HepG2 (cell line): ENCODE results near the gene SMAD6. TPM values are rescaled to one million over a fixed set of nuclear protein-coding genes. Genes with fewer than 3 reads are reported as not detected.

Source experiments
- CBFB ChIP-seq: sonication (generic); formaldehyde crosslinking; IDR thresholded peaks from 2 replicates; pipeline ENCODE4 v1.4.0; 2020; ENCODE audit warnings: missing genetic modification reagents
- CEBPZ ChIP-seq: IDR thresholded peaks from 2 replicates; pipeline ENCODE4 v1.6.1; 2012; ENCODE audit warnings: low read length, improper control_type of control experiment
- GRHL1 ChIP-seq: sonication (generic); formaldehyde crosslinking; conservative IDR thresholded peaks from 2 replicates; pipeline ENCODE4 v1.8.0; 2022; ENCODE audit warnings: missing genetic modification reagents
- ISL2 ChIP-seq: sonication (generic); formaldehyde crosslinking; IDR thresholded peaks from 2 replicates; pipeline ENCODE4 v1.5.0; 2020; ENCODE audit warnings: missing genetic modification reagents
- JARID2 ChIP-seq: sonication (generic); formaldehyde crosslinking; IDR thresholded peaks from 2 replicates; pipeline ENCODE4 v1.8.1; 2023; ENCODE audit warnings: missing genetic modification reagents, inconsistent platforms; ENCODE audit not compliant: insufficient replicate concordance
- PHF20 ChIP-seq: sonication (generic); formaldehyde crosslinking; IDR thresholded peaks from 2 replicates; pipeline ENCODE4 v1.5.0; 2020; ENCODE audit warnings: mild to moderate bottlenecking, missing genetic modification reagents
- PRPF4 ChIP-seq: fragments of 200-400 bp; formaldehyde crosslinking; IDR thresholded peaks from 2 replicates; pipeline ENCODE4 v1.6.1; 2016; ENCODE audit warnings: low read length, low read depth; ENCODE audit not compliant: poor library complexity, severe bottlenecking
- SETDB1 ChIP-seq: sonication (generic); formaldehyde crosslinking; IDR thresholded peaks from 2 replicates; pipeline ENCODE4 v1.5.1; 2020; ENCODE audit warnings: missing genetic modification reagents, mild to moderate bottlenecking, borderline replicate concordance
- TGIF2 ChIP-seq: IDR thresholded peaks from 2 replicates; pipeline ENCODE4 v1.6.1; 2016; ENCODE audit warnings: control low read depth, missing compliant biosample characterization
- THAP11 ChIP-seq: IDR thresholded peaks from 2 replicates; pipeline ENCODE4 v1.6.1; 2016; ENCODE audit warnings: missing biosample characterization, missing genetic modification reagents
- YEATS4 ChIP-seq: sonication (generic); formaldehyde crosslinking; IDR thresholded peaks from 2 replicates; pipeline ENCODE4 v1.4.0; 2020; ENCODE audit warnings: missing genetic modification reagents, borderline replicate concordance
- ZC3H4 ChIP-seq: sonication (generic); formaldehyde crosslinking; IDR thresholded peaks from 2 replicates; pipeline ENCODE4 v1.4.0; 2020; ENCODE audit warnings: missing genetic modification reagents, borderline replicate concordance
- ZNF350 ChIP-seq: sonication (generic); formaldehyde crosslinking; IDR thresholded peaks from 2 replicates; pipeline ENCODE4 v1.4.0; 2020; ENCODE audit warnings: mild to moderate bottlenecking, low read depth, missing genetic modification reagents, borderline replicate concordance
- ZUFSP ChIP-seq: sonication (generic); formaldehyde crosslinking; IDR thresholded peaks from 2 replicates; pipeline ENCODE4 v1.9.0; 2021; ENCODE audit warnings: missing genetic modification reagents, mild to moderate bottlenecking, borderline replicate concordance
- polyA plus RNA-seq, 8 experiments: library from polyadenylated mRNA; depleted of rRNA in 3 of 8; stranded (reverse) in 7 of 8; unstranded in 1 of 8; fragments of >200 nt; fragmentation: Illumina TruSeq in 4 of 8; extraction: Trizol in 4 of 8; gene quantifications; 2 replicates each; pipeline versions ENCODE4 v1.2.1 to v1.2.3, GENCODE V29; 2011 to 2016; ENCODE audit warnings: low read depth in 4 of 8, missing spikeins in 1 of 8, mixed read lengths in 1 of 8; ENCODE audit not compliant: insufficient read depth in 1 of 8
- total RNA-seq, 5 experiments: library from RNA; depleted of rRNA; stranded (reverse); fragments of >200 nt; fragmentation: Illumina TruSeq; extraction: Trizol; gene quantifications; 2 replicates each; pipeline ENCODE4 v1.2.3, GENCODE V29; 2016; ENCODE audit warnings: low read depth in 1 of 5
- TF ChIP-seq, protein P1 (sequence below): sonication (generic); formaldehyde crosslinking; IDR thresholded peaks from 2 replicates; pipeline ENCODE4 v1.8.0; 2023; ENCODE audit warnings: mild to moderate bottlenecking, missing genetic modification reagents
- TF ChIP-seq, protein P2 (sequence below): sonication (generic); formaldehyde crosslinking; IDR thresholded peaks from 2 replicates; pipeline ENCODE4 v1.5.0; 2020; ENCODE audit warnings: mild to moderate bottlenecking, low read depth, missing genetic modification reagents, borderline replicate concordance
- TF ChIP-seq, protein P3 (sequence below): sonication (generic); formaldehyde crosslinking; IDR thresholded peaks from 2 replicates; pipeline ENCODE4 v1.4.0; 2020; ENCODE audit warnings: missing genetic modification reagents, mild to moderate bottlenecking, borderline replicate concordance

SMAD6 gene
- total and polyA plus RNA-seq, 2 of the 13 experiments (the other 11 are each of a cell fraction or from before 2014, with no cell fraction given) = 3.3 to 4.4 TPM

DNA sequence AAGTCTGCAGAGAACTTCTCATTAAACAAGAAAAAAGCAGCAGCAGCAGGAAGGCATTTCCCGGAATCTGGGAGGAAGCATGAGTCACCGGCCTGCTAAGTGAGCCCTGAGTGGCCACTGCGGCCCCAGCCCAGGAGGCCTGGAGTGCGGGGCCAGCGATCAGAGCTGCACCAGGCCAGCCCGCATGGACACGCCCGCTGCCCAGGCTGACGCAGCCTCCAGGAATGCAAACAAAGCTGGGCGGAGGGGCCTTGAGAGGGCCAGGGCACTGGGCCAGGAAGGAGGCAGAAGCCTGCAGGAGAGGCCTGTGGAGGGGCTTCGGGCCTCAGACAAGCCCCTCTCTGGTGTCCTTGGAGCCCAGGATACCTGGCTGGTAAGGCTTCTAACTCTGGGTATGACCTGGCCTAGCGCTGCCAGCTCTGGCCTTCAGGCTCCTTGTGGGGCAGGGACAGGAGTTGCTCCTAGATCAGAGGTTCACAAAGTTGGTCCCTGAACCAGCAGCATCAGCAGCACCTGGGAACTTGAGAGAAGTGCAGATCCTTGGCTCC lies 101.2 kb downstream of the SMAD6 start (continued):
- TF ChIP-seq, protein P1, sequence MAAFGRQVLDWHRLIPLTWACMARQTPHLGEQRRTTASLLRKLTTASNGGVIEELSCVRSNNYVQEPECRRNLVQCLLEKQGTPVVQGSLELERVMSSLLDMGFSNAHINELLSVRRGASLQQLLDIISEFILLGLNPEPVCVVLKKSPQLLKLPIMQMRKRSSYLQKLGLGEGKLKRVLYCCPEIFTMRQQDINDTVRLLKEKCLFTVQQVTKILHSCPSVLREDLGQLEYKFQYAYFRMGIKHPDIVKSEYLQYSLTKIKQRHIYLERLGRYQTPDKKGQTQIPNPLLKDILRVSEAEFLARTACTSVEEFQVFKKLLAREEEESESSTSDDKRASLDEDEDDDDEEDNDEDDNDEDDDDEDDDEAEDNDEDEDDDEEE (CRISPR knock-in tag) = 0 out of 2 replicates have a peak, but pooled peaks have one; percentile 60
- TF ChIP-seq YEATS4 (CRISPR knock-in tag) (peak; percentile 43; the same call in 1 of the 2 replicates), CEBPZ (no peak), ZNF350 (peak; percentile 94), CBFB (CRISPR knock-in tag) (0 out of 2 replicates have a peak, but pooled peaks have one; percentile 34), GRHL1 (no peak), JARID2 (CRISPR knock-in tag) (peak; percentile 55), PRPF4 (no peak), ISL2 (CRISPR knock-in tag) (0 out of 2 replicates have a peak, but pooled peaks have one; percentile 38), TGIF2 (no peak), ZUFSP (CRISPR knock-in tag) (no peak), THAP11 (CRISPR knock-in tag) (peak; percentile 46), ZC3H4 (CRISPR knock-in tag) (no peak), PHF20 (CRISPR knock-in tag) (no peak), SETDB1 (CRISPR knock-in tag) (no peak)
- TF ChIP-seq, protein P2, sequence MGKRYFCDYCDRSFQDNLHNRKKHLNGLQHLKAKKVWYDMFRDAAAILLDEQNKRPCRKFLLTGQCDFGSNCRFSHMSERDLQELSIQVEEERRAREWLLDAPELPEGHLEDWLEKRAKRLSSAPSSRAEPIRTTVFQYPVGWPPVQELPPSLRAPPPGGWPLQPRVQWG (CRISPR knock-in tag) = no peak
- TF ChIP-seq, protein P3, sequence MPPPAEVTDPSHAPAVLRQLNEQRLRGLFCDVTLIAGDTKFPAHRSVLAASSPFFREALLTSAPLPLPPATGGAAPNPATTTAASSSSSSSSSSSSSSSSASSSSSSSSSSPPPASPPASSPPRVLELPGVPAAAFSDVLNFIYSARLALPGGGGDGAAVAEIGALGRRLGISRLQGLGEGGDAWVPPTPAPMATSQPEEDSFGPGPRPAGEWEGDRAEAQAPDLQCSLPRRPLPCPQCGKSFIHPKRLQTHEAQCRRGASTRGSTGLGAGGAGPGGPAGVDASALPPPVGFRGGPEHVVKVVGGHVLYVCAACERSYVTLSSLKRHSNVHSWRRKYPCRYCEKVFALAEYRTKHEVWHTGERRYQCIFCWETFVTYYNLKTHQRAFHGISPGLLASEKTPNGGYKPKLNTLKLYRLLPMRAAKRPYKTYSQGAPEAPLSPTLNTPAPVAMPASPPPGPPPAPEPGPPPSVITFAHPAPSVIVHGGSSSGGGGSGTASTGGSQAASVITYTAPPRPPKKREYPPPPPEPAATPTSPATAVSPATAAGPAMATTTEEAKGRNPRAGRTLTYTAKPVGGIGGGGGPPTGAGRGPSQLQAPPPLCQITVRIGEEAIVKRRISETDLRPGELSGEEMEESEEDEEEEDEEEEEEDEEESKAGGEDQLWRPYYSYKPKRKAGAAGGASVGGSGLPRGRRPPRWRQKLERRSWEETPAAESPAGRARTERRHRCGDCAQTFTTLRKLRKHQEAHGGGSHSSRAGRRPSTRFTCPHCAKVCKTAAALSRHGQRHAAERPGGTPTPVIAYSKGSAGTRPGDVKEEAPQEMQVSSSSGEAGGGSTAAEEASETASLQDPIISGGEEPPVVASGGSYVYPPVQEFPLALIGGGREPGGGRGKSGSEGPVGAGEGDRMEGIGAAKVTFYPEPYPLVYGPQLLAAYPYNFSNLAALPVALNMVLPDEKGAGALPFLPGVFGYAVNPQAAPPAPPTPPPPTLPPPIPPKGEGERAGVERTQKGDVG (CRISPR knock-in tag) = 0 out of 2 replicates have a peak, but pooled peaks have one; percentile 41
